Measurements from ENCODE around the gene EPB41L4B. TPM values are rescaled to one million over a fixed set of nuclear protein-coding genes. Genes with fewer than 3 reads are reported as not detected.

EPB41L4B gene
- total RNA-seq, 3 donors from 2014 or later = 11.5 to 47.2 (median 16.0) TPM

DNA sequence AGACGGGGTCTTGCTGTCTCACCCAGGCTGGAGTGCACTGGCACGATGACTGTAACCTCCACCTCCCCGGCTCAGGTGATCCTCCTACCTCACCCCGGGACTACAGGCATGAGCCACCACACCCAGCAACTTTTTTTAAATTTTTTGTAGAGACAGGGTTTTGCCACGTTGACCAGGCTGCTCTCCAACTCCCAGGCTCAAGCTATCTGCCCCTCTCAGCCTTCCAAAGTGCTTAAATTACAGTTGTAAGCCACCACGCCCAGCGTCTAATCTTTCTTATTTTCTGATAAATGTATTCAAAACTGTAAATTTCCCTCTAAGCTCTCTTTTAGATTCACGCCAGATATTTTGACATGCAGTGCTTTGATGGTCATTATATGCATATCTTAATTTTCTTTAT is 164.2 kb downstream of the EPB41L4B start:
- no peak overlapping the region for H3K27ac ChIP-seq
- intact Hi-C loops (cut with DNase I; ENCODE audit: low total_unique reads) = no loop called here
- H3K4me1 ChIP-seq = no peaks in the 10 kb centered on the region
- H3K9me3 ChIP-seq = no peaks in the 10 kb centered on the region
- no peaks in the 10 kb centered on the region for H3K27me3 ChIP-seq
- TF ChIP-seq POLR2AphosphoS5 (IDR thresholded peaks at IDR 0.05) = no peak
- no peak for TF ChIP-seq POLR2A (IDR thresholded peaks at IDR 0.05)
- TF ChIP-seq, protein P1, sequence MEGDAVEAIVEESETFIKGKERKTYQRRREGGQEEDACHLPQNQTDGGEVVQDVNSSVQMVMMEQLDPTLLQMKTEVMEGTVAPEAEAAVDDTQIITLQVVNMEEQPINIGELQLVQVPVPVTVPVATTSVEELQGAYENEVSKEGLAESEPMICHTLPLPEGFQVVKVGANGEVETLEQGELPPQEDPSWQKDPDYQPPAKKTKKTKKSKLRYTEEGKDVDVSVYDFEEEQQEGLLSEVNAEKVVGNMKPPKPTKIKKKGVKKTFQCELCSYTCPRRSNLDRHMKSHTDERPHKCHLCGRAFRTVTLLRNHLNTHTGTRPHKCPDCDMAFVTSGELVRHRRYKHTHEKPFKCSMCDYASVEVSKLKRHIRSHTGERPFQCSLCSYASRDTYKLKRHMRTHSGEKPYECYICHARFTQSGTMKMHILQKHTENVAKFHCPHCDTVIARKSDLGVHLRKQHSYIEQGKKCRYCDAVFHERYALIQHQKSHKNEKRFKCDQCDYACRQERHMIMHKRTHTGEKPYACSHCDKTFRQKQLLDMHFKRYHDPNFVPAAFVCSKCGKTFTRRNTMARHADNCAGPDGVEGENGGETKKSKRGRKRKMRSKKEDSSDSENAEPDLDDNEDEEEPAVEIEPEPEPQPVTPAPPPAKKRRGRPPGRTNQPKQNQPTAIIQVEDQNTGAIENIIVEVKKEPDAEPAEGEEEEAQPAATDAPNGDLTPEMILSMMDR (IDR thresholded peaks at IDR 0.05) = no peak
- no peak for DNase-seq (ENCODE audit: low spot score in 2 of 2)
- H3K36me3 ChIP-seq = no peaks in the 10 kb centered on the region
- H3K4me3 ChIP-seq = no peak overlapping the region

- Histone ChIP-seq H3K27ac (no peak overlapping the region), H3K4me3 (no peak overlapping the region), H3K4me1 (no peaks in the 10 kb centered on the region), H3K27me3 (no peaks in the 10 kb centered on the region), H3K36me3 (no peaks in the 10 kb centered on the region), H3K9me3 (no peaks in the 10 kb centered on the region)
- no peak for DNase-seq (ENCODE audit: low spot score in 2 of 2)
- no peak for TF ChIP-seq POLR2AphosphoS5 (IDR thresholded peaks at IDR 0.05)
- TF ChIP-seq, protein P1 (IDR thresholded peaks at IDR 0.05) = no peak
- TF ChIP-seq POLR2A (IDR thresholded peaks at IDR 0.05) = no peak
- intact Hi-C loops (cut with DNase I; ENCODE audit: low total_unique reads) = no loop called here
These were observed 169.8 kb downstream of the EPB41L4B start for GRCh38 chr9:109150925-109151545.

- Histone ChIP-seq H3K9me3 (no peaks in the 10 kb centered on the region), H3K4me1 (no peaks in the 10 kb centered on the region), H3K27ac (no peak overlapping the region), H3K27me3 (no peaks in the 10 kb centered on the region), H3K4me3 (no peak overlapping the region), H3K36me3 (no peaks in the 10 kb centered on the region)
- intact Hi-C loops (cut with DNase I; ENCODE audit: low total_unique reads) = no loop called here
- TF ChIP-seq, protein P1 (IDR thresholded peaks at IDR 0.05) = no peak
- TF ChIP-seq POLR2A (IDR thresholded peaks at IDR 0.05) (no peak), POLR2AphosphoS5 (IDR thresholded peaks at IDR 0.05) (no peak)
- no peak for DNase-seq (ENCODE audit: low spot score in 2 of 2)
These were observed 171.1 kb downstream of the EPB41L4B start for GRCh38 chr9:109149722-109150121.

- intact Hi-C loops (cut with DNase I; ENCODE audit: low total_unique reads) = no loop called here
- Histone ChIP-seq H3K4me3 (no peak overlapping the region), H3K9me3 (no peaks in the 10 kb centered on the region), H3K4me1 (no peaks in the 10 kb centered on the region), H3K36me3 (no peaks in the 10 kb centered on the region), H3K27me3 (no peaks in the 10 kb centered on the region), H3K27ac (no peak overlapping the region)
- no peak for TF ChIP-seq POLR2AphosphoS5 (IDR thresholded peaks at IDR 0.05)
- TF ChIP-seq, protein P1 (IDR thresholded peaks at IDR 0.05) = no peak
- no peak for TF ChIP-seq POLR2A (IDR thresholded peaks at IDR 0.05)
- DNase-seq (ENCODE audit: low spot score in 2 of 2) = no peak
These were observed 171.8 kb downstream of the EPB41L4B start for GRCh38 chr9:109149089-109149488.

- H3K9me3 ChIP-seq = no peaks in the 10 kb centered on the region
- no peaks in the 10 kb centered on the region for H3K27me3 ChIP-seq
- no peak overlapping the region for H3K27ac ChIP-seq
- H3K4me1 ChIP-seq = no peaks in the 10 kb centered on the region
- no peak for DNase-seq (ENCODE audit: low spot score in 2 of 2)
- TF ChIP-seq POLR2A (IDR thresholded peaks at IDR 0.05) = no peak
- TF ChIP-seq, protein P1 (IDR thresholded peaks at IDR 0.05) = no peak
- no peak for TF ChIP-seq POLR2AphosphoS5 (IDR thresholded peaks at IDR 0.05)
- H3K36me3 ChIP-seq = no peaks in the 10 kb centered on the region
- no peak overlapping the region for H3K4me3 ChIP-seq
- intact Hi-C loops (cut with DNase I; ENCODE audit: low total_unique reads) = no loop called here
These were observed 175.8 kb downstream of the EPB41L4B start for GRCh38 chr9:109145051-109145450.

Data from breast epithelium (tissue), 4 donors.